ENCODE data around the gene PACS1.

Gene PACS1

DNA sequence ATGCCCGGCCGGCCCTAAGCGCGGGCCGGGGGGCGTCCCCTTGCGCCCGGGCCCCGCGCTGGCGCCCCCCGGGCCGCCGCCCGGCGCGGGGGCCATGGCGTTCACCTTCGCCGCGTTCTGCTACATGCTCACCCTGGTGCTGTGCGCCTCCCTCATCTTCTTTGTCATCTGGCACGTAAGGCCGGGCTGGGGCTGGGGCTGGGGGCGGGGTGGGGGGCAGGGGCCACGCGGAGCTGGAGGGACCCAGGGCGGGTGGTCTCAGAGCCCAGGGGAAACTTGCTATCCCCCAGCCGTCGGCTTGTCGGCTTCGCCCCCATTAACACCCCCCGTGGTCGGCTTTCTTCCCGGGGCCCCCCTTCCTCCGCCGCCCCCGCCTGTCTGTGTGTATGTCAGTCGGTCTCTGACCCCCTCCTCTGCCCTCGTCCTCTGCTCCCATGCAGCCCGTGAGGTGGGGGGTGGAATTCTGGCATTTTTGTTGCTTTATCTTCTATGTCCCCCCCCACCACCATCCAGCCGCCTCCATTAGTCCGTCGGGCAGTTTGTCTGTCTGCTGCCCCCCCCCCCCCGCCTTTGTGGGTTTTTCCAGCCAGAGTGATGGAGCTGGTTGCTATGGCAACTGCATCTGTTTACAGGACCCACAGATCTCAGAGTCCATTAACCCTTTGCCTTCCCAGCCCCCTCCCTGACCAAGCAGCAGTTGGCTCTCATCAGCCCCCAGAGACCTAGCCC is 208.5 kb downstream of the PACS1 start:
- H3K27ac ChIP-seq: no peak overlapping the region
- intact Hi-C loops (cut with DNase I; ENCODE audit: low total_unique reads): no loop called here
- H3K9me3 ChIP-seq: no peaks in the 10 kb centered on the region

DNA sequence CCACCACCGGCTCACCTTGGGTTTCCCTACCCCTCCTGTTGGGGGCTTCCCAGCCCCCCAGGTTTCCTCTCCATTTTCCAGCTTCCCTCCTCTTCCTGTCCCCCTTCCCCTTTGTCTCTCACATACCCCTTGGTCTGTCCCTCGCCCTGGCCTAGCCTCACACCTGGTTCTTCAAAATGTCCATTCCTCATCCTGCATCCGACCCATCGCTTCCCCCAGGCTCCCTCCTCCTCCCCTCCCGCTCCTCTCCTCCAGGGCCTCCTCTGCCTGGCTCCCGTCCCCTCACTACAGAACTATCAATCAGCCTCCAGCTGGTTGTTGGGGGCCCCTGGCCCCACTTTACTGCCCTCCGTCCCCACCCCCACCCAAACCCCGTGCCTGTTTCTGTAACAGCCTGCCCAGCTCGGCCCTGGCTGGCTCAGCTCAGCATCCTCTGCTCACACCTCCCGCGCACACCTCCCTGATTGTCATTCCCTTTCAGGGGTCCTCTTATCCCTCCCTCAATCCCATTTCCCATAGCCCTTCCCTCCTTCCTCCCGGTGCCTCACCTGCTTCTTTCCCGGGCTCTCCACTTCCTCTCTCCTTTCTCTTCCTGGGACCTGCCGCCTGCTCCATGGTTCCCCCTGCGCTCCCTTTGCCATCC is 209.1 kb downstream of the PACS1 start:
- TF ChIP-seq, protein P1, sequence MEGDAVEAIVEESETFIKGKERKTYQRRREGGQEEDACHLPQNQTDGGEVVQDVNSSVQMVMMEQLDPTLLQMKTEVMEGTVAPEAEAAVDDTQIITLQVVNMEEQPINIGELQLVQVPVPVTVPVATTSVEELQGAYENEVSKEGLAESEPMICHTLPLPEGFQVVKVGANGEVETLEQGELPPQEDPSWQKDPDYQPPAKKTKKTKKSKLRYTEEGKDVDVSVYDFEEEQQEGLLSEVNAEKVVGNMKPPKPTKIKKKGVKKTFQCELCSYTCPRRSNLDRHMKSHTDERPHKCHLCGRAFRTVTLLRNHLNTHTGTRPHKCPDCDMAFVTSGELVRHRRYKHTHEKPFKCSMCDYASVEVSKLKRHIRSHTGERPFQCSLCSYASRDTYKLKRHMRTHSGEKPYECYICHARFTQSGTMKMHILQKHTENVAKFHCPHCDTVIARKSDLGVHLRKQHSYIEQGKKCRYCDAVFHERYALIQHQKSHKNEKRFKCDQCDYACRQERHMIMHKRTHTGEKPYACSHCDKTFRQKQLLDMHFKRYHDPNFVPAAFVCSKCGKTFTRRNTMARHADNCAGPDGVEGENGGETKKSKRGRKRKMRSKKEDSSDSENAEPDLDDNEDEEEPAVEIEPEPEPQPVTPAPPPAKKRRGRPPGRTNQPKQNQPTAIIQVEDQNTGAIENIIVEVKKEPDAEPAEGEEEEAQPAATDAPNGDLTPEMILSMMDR (IDR thresholded peaks at IDR 0.05): no peak
- no peak for DNase-seq
- Histone ChIP-seq H3K4me1 (peaks cover 3 to 28% (median 24%) of the 10 kb centered on the region in 4 donors), H3K9me3 (no peaks in the 10 kb centered on the region), H3K36me3 (peaks cover under 1 to 29% (median 27%) of the 10 kb centered on the region in 3 donors), H3K4me3 (no peak overlapping the region), H3K27me3 (no peaks in the 10 kb centered on the region), H3K27ac (no peak overlapping the region)
- intact Hi-C loops (cut with DNase I; ENCODE audit: low total_unique reads): no loop called here

More for the DNA sequence above, 208.5 kb downstream of the PACS1 start:
- Histone ChIP-seq H3K36me3 (peaks cover 7 to 34% (median 33%) of the 10 kb centered on the region in 3 donors), H3K4me1 (peaks cover 3 to 28% (median 24%) of the 10 kb centered on the region in 4 donors), H3K4me3 (peak overlapping the region; percentile 29 to 49), H3K27me3 (no peaks in the 10 kb centered on the region)
- TF ChIP-seq, protein P1 (IDR thresholded peaks at IDR 0.05): no peak
- no peak for DNase-seq

DNA sequence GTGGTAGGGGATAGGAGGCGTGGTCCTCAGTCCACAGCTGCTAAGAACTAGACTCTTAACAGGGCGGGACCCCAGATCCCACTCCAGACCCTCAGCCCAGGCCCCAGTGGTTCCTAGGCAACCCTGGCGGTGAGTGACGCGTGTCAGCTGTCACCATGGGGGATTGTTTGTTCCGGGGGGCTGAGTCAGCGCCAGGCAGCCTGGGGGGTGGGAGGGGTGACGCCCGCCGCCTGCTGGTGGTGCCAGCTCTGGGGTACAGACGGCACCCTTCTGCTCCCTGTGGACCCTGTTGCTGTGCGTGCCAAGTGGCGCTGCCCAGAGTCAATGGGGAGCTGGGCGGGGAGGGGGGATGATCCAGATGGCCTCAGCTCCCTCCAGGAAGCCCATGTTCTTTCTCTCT is 210.4 kb downstream of the PACS1 start:
- intact Hi-C loops (cut with DNase I; ENCODE audit: low total_unique reads): no loop called here

DNA sequence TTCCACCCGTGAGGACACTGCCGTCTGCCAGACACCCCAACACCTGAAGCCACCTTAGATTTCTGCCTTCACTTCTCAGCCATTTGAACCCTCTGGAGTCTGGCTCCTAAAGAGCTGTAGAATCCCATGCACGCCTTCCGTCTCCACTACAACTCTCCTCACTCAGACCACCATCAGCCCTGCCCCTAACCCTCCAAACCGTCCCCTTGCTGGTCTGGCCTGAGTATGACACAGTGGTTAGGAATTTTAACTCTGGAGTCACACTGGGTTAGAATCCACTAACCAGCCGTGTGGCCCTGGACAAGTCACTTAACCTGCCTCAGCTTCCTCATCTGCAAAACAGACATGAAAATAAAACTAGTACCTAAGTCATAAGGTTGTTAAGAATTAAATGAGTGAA is 210.9 kb downstream of the PACS1 start:
- Histone ChIP-seq H3K27me3 (no peaks in the 10 kb centered on the region), H3K36me3 (peaks cover 0 to 26% (median 10%) of the 10 kb centered on the region in 3 donors), H3K27ac (no peak overlapping the region), H3K4me1 (peaks cover 3 to 28% (median 24%) of the 10 kb centered on the region in 4 donors), H3K9me3 (no peaks in the 10 kb centered on the region), H3K4me3 (no peak overlapping the region)
- intact Hi-C loops (cut with DNase I; ENCODE audit: low total_unique reads): no loop called here
- DNase-seq: no peak
- TF ChIP-seq, protein P1 (IDR thresholded peaks at IDR 0.05): no peak

More for the DNA sequence above, 210.4 kb downstream of the PACS1 start:
- Histone ChIP-seq H3K27me3 (no peaks in the 10 kb centered on the region), H3K4me1 (peaks cover 3 to 28% (median 24%) of the 10 kb centered on the region in 4 donors), H3K4me3 (no peak overlapping the region), H3K36me3 (peaks cover 0 to 29% (median 15%) of the 10 kb centered on the region in 3 donors), H3K9me3 (no peaks in the 10 kb centered on the region), H3K27ac (no peak overlapping the region)
- TF ChIP-seq, protein P1 (IDR thresholded peaks at IDR 0.05): no peak
- no peak for DNase-seq

DNA sequence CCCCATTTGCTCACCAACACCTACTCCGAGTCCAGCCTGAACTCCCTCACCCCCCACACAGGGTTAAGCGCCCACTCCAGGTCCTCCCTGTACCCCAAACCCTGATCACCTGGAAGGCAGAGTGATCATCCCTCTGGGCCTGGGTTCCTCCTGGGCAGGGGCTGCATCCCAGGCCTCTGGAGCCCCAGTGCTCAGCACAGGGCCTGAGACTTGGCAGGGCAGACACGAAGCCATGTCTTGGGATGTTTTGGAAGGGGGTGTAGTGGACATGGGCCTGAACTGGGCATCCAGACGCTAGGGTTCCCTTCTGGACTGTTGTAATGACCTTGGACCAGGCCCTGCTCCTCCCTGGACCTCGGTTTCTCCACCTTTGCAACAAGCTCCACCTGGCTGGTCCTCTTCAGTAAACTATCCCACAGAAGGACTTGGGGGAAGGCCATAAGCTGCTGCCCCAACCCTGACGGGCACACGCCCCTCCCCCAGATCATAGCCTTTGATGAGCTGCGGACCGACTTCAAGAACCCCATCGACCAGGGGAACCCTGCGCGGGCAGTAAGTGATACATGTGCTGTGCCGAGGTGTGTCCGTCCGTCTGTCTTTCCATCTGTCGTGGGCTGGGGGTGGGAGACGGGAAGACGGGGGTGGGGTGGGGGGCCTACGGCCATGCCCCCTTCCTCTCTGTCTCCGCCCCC is 211.8 kb downstream of the PACS1 start:
- intact Hi-C loops (cut with DNase I; ENCODE audit: low total_unique reads): loop anchor here (2.0 kb wide), 1 partner anchor 59 kb away; no protein-coding TSS in a partner anchor
- Histone ChIP-seq H3K4me3 (no peak overlapping the region), H3K27ac (no peak overlapping the region)

More for the DNA sequence above, 211.8 kb downstream of the PACS1 start:
- DNase-seq: no peak
- Histone ChIP-seq H3K36me3 (peaks cover 0 to 17% (median 4%) of the 10 kb centered on the region in 3 donors), H3K4me1 (peaks cover 3 to 28% (median 26%) of the 10 kb centered on the region in 4 donors), H3K9me3 (no peaks in the 10 kb centered on the region), H3K27me3 (no peaks in the 10 kb centered on the region)
- TF ChIP-seq, protein P1 (IDR thresholded peaks at IDR 0.05): no peak
